Caco-2 (cell line): Measurements from ENCODE around the gene CCSAP. TPM values are rescaled to one million over a fixed set of nuclear protein-coding genes. Genes with fewer than 3 reads are reported as not detected.

Experiments used
- BruUV-seq: library from RNA; stranded (reverse); fragments of 400-500 nt; replicated peaks from 2 replicates; lab custom pipeline; 2021; lab: Mats Ljungman, UMichigan
- CTCF ChIA-PET: fragments of 300-600 bp; sonication (Branson Sonifier 250); formaldehyde crosslinking; loops from one replicate; lab custom pipeline; 2022; ENCODE audit warnings: antibody characterized with exemption; lab: Charles Lee
- POLR2A ChIA-PET: fragments of 300-600 bp; sonication (Branson Sonifier 250); formaldehyde crosslinking; loops from one replicate; lab custom pipeline; 2022; ENCODE audit warnings: antibody characterized with exemption; lab: Charles Lee
- DNase-seq, 2 experiments: peaks; one replicate each; pipeline versions ENCODE4 v3.0.0 to v3.0.0-alpha.2; 2020 to 2022
- H3K27me3 ChIP-seq: replicated peaks from 2 replicates; pipeline ENCODE4 v1.6.0; 2011; ENCODE audit warnings: low read length; ENCODE audit not compliant: control insufficient read depth, insufficient read depth
- H3K36me3 ChIP-seq: 2 replicates; pipeline ENCODE4 v1.5.1; 2011; ENCODE audit warnings: low read length; ENCODE audit not compliant: control insufficient read depth, insufficient read depth
- H3K4me1 ChIP-seq: fragments of 250-450 bp; sonication (Bioruptor Pico); 2 replicates; pipeline ENCODE4 v1.5.1; 2020; ENCODE audit warnings: mild to moderate bottlenecking
- H3K4me3 ChIP-seq: 2 replicates; pipeline ENCODE4 v1.5.1; 2011; ENCODE audit warnings: low read depth, mild to moderate bottlenecking, control low read depth, low read length
- H3K9me3 ChIP-seq: fragments of 250-450 bp; sonication (Bioruptor Pico); 2 replicates; pipeline ENCODE4 v1.5.1; 2020; ENCODE audit warnings: mild to moderate bottlenecking, moderate library complexity
- H3K27ac Mint-ChIP-seq: one replicate; pipeline ENCODE4 v1.8.0; 2022; ENCODE audit warnings: mixed read lengths; ENCODE audit not compliant: unreplicated experiment
- H3K27me3 Mint-ChIP-seq: one replicate; pipeline ENCODE4 v1.8.0; 2022; ENCODE audit warnings: mixed read lengths; ENCODE audit not compliant: insufficient read depth, unreplicated experiment
- H3K36me3 Mint-ChIP-seq: one replicate; pipeline ENCODE4 v1.8.0; 2022; ENCODE audit warnings: mild to moderate bottlenecking, mixed read lengths; ENCODE audit not compliant: insufficient read depth, unreplicated experiment
- H3K4me1 Mint-ChIP-seq: one replicate; pipeline ENCODE4 v1.8.0; 2022; ENCODE audit warnings: low read depth, mixed read lengths; ENCODE audit not compliant: unreplicated experiment
- H3K4me3 Mint-ChIP-seq: one replicate; pipeline ENCODE4 v1.8.0; 2022; ENCODE audit warnings: mild to moderate bottlenecking, moderate library complexity, mixed read lengths; ENCODE audit not compliant: unreplicated experiment
- H3K9me3 Mint-ChIP-seq: one replicate; pipeline ENCODE4 v1.8.0; 2022; ENCODE audit warnings: mixed read lengths; ENCODE audit not compliant: unreplicated experiment
- CTCF ChIP-seq, 2 experiments: fragments of 200-600 bp in 1 of 2; IDR thresholded peaks; 1 replicate in 1 of 2; 2 replicates in 1 of 2; pipeline versions ENCODE4 v1.5.1 to v1.8.0; 2011 to 2022; ENCODE audit warnings: antibody characterized with exemption in 1 of 2, control low read depth in 1 of 2, inconsistent platforms in 1 of 2, low read depth in 1 of 2, low read length in 1 of 2, mild to moderate bottlenecking in 1 of 2, moderate library complexity in 1 of 2; ENCODE audit not compliant: insufficient read depth in 1 of 2, severe bottlenecking in 1 of 2, unreplicated experiment in 1 of 2
- intact Hi-C: fragments of 100-400 bp; cut with micrococcal nuclease; formaldehyde crosslinking; loops from one replicate; pipeline ENCODE4 v1.10.0; 2022; ENCODE audit not compliant: unreplicated experiment
- total RNA-seq: library from RNA; stranded (reverse); gene quantifications from 2 replicates; pipeline ENCODE4 v1.2.3, GENCODE V29; 2022

The CCSAP gene
- total RNA-seq, 1 experiment from 2014 or later: 11.3 TPM

DNA sequence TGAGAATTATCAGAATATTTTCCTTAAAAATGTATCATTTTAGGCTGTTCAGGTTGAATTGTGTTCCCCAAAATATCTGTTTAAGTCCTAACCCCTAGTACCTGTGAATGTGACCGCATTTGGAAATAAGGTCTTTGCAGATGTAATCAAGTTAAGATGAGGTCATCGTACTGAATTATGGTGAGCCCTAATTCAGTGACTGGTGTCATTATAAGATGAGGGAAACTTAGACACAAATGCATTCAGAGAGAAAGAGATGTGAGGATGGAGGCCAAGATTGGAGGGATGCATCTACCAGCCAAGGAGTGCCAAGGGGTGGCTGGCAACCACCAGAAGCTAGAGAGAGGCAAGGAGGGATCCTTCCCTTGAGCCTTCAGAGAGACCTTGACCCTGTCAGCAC lies 67.8 kb downstream of the CCSAP start:
- ChIA-PET POLR2A (no interaction called here), CTCF (no interaction called here)
- Histone ChIP-seq H3K4me1 (peaks cover 54% of the 10 kb centered on the region), H3K36me3 (peaks cover 3% of the 10 kb centered on the region; the same call in 1 of the 2 replicates), H3K27me3 (no peaks in the 10 kb centered on the region), H3K4me3 (no peak overlapping the region), H3K9me3 (no peaks in the 10 kb centered on the region)
- no peak for DNase-seq
- H3K27me3 Mint-ChIP-seq: no peaks in the 10 kb centered on the region
- peaks cover 18% of the 10 kb centered on the region for H3K4me1 Mint-ChIP-seq
- H3K4me3 Mint-ChIP-seq: no peak overlapping the region
- no peak for TF ChIP-seq CTCF (IDR thresholded peaks at IDR 0.05; ENCODE audit: insufficient read depth in 1 of 2, low read depth in 1 of 2, low read length in 1 of 2, severe bottlenecking in 1 of 2, unreplicated experiment in 1 of 2)
- no TSS peak for BruUV-seq
- H3K27ac Mint-ChIP-seq: peak overlapping the region; percentile 16
- intact Hi-C loops: no loop called here
- peaks cover 16% of the 10 kb centered on the region for H3K36me3 Mint-ChIP-seq
- H3K9me3 Mint-ChIP-seq: no peaks in the 10 kb centered on the region

- peak overlapping the region; percentile 88 for H3K4me3 Mint-ChIP-seq
- no peak for TF ChIP-seq CTCF (IDR thresholded peaks at IDR 0.05; ENCODE audit: insufficient read depth in 1 of 2, low read depth in 1 of 2, low read length in 1 of 2, severe bottlenecking in 1 of 2, unreplicated experiment in 1 of 2)
- Histone ChIP-seq H3K4me1 (peaks cover 44% of the 10 kb centered on the region), H3K9me3 (no peaks in the 10 kb centered on the region), H3K27me3 (no peaks in the 10 kb centered on the region), H3K36me3 (peaks cover 3% of the 10 kb centered on the region; the same call in 1 of the 2 replicates), H3K4me3 (no peak overlapping the region)
- H3K27me3 Mint-ChIP-seq: no peaks in the 10 kb centered on the region
- H3K9me3 Mint-ChIP-seq: no peaks in the 10 kb centered on the region
- peak; percentile 52 to 75 for DNase-seq
- peak overlapping the region; percentile 92 for H3K27ac Mint-ChIP-seq
- ChIA-PET CTCF (interaction anchor here (0.6 to 1.1 kb wide), 6 partner anchors 14 to 582 kb away, joined by 4 to 6 read pairs (median 4); no protein-coding TSS in a partner anchor), POLR2A (interaction anchor here (0.6 to 1.2 kb wide), 6 partner anchors 23 to 234 kb away, joined by 3 to 7 read pairs (median 4); partner anchors contain the start of gene NUP133)
- peaks cover 17% of the 10 kb centered on the region for H3K4me1 Mint-ChIP-seq
- no TSS peak for BruUV-seq
- intact Hi-C loops: loop anchor here (1.0 kb wide), 1 partner anchor 26 kb away; no protein-coding TSS in a partner anchor
- H3K36me3 Mint-ChIP-seq: peaks cover 16% of the 10 kb centered on the region
These were observed 69.2 kb downstream of the CCSAP start for GRCh38 chr1:229273507-229274232.

- no peaks in the 10 kb centered on the region for H3K27me3 ChIP-seq
- CTCF ChIA-PET: no interaction called here
- POLR2A ChIA-PET: interaction anchor here (0.5 kb wide), 1 partner anchor 274 kb away, joined by 9 read pairs; no protein-coding TSS in a partner anchor
- peak overlapping the region; percentile 77 for H3K4me3 ChIP-seq
- no peaks in the 10 kb centered on the region for H3K9me3 Mint-ChIP-seq
- H3K36me3 ChIP-seq: peaks cover 3% of the 10 kb centered on the region; the same call in 1 of the 2 replicates
- peaks cover 17% of the 10 kb centered on the region for H3K4me1 Mint-ChIP-seq
- intact Hi-C loops: loop anchor here (1.0 kb wide), 1 partner anchor 27 kb away; no protein-coding TSS in a partner anchor
- TSS peak; percentile 52 for BruUV-seq
- H3K36me3 Mint-ChIP-seq: peaks cover 16% of the 10 kb centered on the region
- no peaks in the 10 kb centered on the region for H3K27me3 Mint-ChIP-seq
- no peak for TF ChIP-seq CTCF (IDR thresholded peaks at IDR 0.05; ENCODE audit: insufficient read depth in 1 of 2, low read depth in 1 of 2, low read length in 1 of 2, severe bottlenecking in 1 of 2, unreplicated experiment in 1 of 2)
- H3K4me1 ChIP-seq: peaks cover 37% of the 10 kb centered on the region
- H3K27ac Mint-ChIP-seq: peak overlapping the region; percentile 92
- DNase-seq: no peak
- peak overlapping the region; percentile 88 for H3K4me3 Mint-ChIP-seq
- no peaks in the 10 kb centered on the region for H3K9me3 ChIP-seq
These were observed 70.4 kb downstream of the CCSAP start for GRCh38 chr1:229272164-229273158.
